PC-3 (cell line): ENCODE results near the gene IGIP. TPM values are rescaled to one million over a fixed set of nuclear protein-coding genes. Genes with fewer than 3 reads are reported as not detected.
A peak's percentile ranks its signal among the peaks of the same experiment; 100 is the strongest.

Source experiments
- ATAC-seq: fragments of 200-7000 bp; cut with Tn5 transposase; 2 replicates; pipeline ENCODE4 v1.9.1; 2020; ENCODE audit warnings: mild to moderate bottlenecking, moderate library complexity
- BruUV-seq: library from RNA; stranded (reverse); fragments of 400-500 nt; replicated peaks from 2 replicates; lab custom pipeline; 2021; lab: Mats Ljungman, UMichigan
- CTCF ChIA-PET: fragments of 300-600 bp; sonication (Branson Sonifier 250); formaldehyde crosslinking; loops from one replicate; lab custom pipeline; 2022; ENCODE audit warnings: antibody characterized with exemption; lab: Charles Lee
- POLR2A ChIA-PET: fragments of 300-600 bp; sonication (Branson Sonifier 250); formaldehyde crosslinking; loops from one replicate; lab custom pipeline; 2022; ENCODE audit warnings: antibody characterized with exemption; ENCODE audit not compliant: unreplicated experiment; lab: Charles Lee
- DNase-seq: peaks from one replicate; pipeline ENCODE4 v3.0.0-alpha.2; 2015
- H2AFZ ChIP-seq: fragments of 300-600 bp; sonication (generic); 2 replicates; pipeline ENCODE4 v1.6.0; 2016; ENCODE audit warnings: antibody characterized with exemption, low read length
- H3F3A ChIP-seq: fragments of 300-600 bp; sonication (generic); one replicate; pipeline ENCODE4 v1.6.0; 2017; ENCODE audit warnings: antibody characterized with exemption, low read length, control low read depth, mild to moderate bottlenecking; ENCODE audit not compliant: unreplicated experiment
- H3K27ac ChIP-seq: fragments of 300-600 bp; sonication (generic); 2 replicates; pipeline ENCODE4 v1.5.1; 2016; ENCODE audit warnings: mild to moderate bottlenecking, low read length
- H3K27me3 ChIP-seq: fragments of 300-600 bp; sonication (generic); 2 replicates; pipeline ENCODE4 v1.6.1; 2016; ENCODE audit warnings: low read length, mixed read lengths
- H3K36me3 ChIP-seq: fragments of 300-600 bp; sonication (generic); 2 replicates; pipeline ENCODE4 v1.6.1; 2016; ENCODE audit warnings: low read depth, mixed run types, low read length, mixed read lengths
- H3K4me1 ChIP-seq: fragments of 300-600 bp; sonication (generic); 2 replicates; pipeline ENCODE4 v1.5.1; 2016; ENCODE audit warnings: low read length; ENCODE audit not compliant: insufficient read depth
- H3K4me2 ChIP-seq: fragments of 300-600 bp; sonication (generic); 2 replicates; pipeline ENCODE4 v1.6.0; 2016; ENCODE audit warnings: low read length
- H3K4me3 ChIP-seq: fragments of 300-600 bp; sonication (generic); 2 replicates; pipeline ENCODE4 v1.5.1; 2016; ENCODE audit warnings: mild to moderate bottlenecking, low read length, mixed read lengths
- H3K79me2 ChIP-seq: fragments of 300-600 bp; sonication (generic); 2 replicates; pipeline ENCODE4 v1.6.1; 2017; ENCODE audit warnings: low read length, mixed read lengths
- H3K9ac ChIP-seq: fragments of 300-600 bp; sonication (generic); 2 replicates; pipeline ENCODE4 v1.6.0; 2016; ENCODE audit warnings: mild to moderate bottlenecking, low read length
- H3K9me2 ChIP-seq: fragments of 300-600 bp; sonication (generic); replicated peaks from 2 replicates; pipeline ENCODE4 v1.6.1; 2016; ENCODE audit warnings: mixed run types, low read length, mixed read lengths
- H3K9me3 ChIP-seq: fragments of 300-600 bp; sonication (generic); 2 replicates; pipeline ENCODE4 v1.6.1; 2016; ENCODE audit warnings: low read length, mixed read lengths
- H4K20me1 ChIP-seq: fragments of 300-600 bp; sonication (generic); 2 replicates; pipeline ENCODE4 v1.6.1; 2016; ENCODE audit warnings: low read length, mixed read lengths
- CTCF ChIP-seq: fragments of 300-600 bp; sonication (generic); conservative IDR thresholded peaks from 2 replicates; pipeline ENCODE4 v1.5.1; 2017; ENCODE audit warnings: antibody characterized with exemption, low read depth, mild to moderate bottlenecking, low read length
- EZH2 ChIP-seq: fragments of 300-600 bp; sonication (generic); IDR thresholded peaks from one replicate; pipeline ENCODE4 v1.6.1; 2017; ENCODE audit warnings: antibody characterized with exemption, mild to moderate bottlenecking, low read length; ENCODE audit not compliant: unreplicated experiment
- EZH2phosphoT487 ChIP-seq: fragments of 300-600 bp; sonication (generic); IDR thresholded peaks from 2 replicates; pipeline ENCODE4 v1.6.1; 2018; ENCODE audit warnings: mild to moderate bottlenecking, antibody characterized with exemption, low read length, borderline replicate concordance
- intact Hi-C: fragments of 100-400 bp; cut with micrococcal nuclease; formaldehyde crosslinking; loops from 2 replicates; pipeline ENCODE4 v1.9.0; 2023
- total RNA-seq: library from RNA; depleted of rRNA; stranded (reverse); fragments of >200 nt; gene quantifications from 2 replicates; pipeline ENCODE4 v1.2.3, GENCODE V29; 2014

The IGIP gene
- total RNA-seq, 1 experiment from 2014 or later, result 1.3 TPM

DNA sequence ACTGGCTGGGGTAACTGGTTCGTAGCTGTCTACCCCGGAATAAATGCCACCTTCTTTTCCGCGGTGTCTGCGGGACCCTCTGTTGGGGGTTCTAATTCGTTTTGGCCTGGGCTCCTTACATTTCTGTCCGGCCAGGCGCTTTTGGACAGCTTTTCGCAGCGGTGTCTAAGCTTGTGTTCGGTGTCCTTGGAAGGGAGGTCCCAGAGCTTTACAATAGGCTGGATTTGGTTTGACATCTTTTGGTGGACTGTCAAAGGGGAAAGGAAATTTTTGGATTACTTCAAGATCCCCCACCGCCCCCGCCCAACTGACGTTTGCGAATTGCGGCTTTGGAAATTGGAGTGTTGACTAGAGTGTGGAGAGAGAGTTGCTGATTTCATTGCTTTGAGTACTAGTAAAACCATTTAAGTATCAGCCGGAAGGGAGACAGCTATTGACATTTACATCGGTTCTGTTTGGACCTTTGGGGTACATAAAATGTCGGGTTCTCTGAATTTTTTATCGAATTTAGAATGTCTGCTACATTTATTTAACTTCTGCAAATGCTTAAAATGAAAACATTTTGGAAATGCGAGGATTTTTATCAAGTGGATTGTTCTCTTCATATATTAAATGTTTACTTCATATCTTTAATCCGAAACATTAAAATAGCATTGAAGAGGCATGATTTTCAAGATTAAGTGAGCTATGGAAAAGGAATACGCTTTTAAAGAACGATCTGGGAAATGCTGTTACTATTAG is 16.5 kb upstream of the IGIP start:
- no peaks in the 10 kb centered on the region for H3K9me3 ChIP-seq
- no peaks in the 10 kb centered on the region for H3K9me2 ChIP-seq
- peaks cover 27% of the 10 kb centered on the region for H3K4me1 ChIP-seq
- no peak overlapping the region for H3K27ac ChIP-seq
- H2AFZ ChIP-seq, result peak overlapping the region; percentile 84
- no peak for ATAC-seq
- no TSS peak for BruUV-seq
- peak overlapping the region; percentile 76 for H3K9ac ChIP-seq
- H3K4me2 ChIP-seq, result peak overlapping the region; percentile 99
- peak overlapping the region; percentile 95 for H3K4me3 ChIP-seq
- ChIA-PET POLR2A (interaction anchor here (0.5 to 0.7 kb wide), 5 partner anchors 9 to 319 kb away, joined by 3 to 5 read pairs (median 4); no protein-coding TSS in a partner anchor), CTCF (interaction anchor here (0.5 kb wide), 1 partner anchor 23 kb away, joined by 3 read pairs; no protein-coding TSS in a partner anchor)
- TF ChIP-seq EZH2 (no peak), EZH2phosphoT487 (no peak), CTCF (no peak)
- H3K79me2 ChIP-seq, result peaks cover 55% of the 10 kb centered on the region
- intact Hi-C loops, result loop anchor here (2.0 to 5.0 kb wide), 2 partner anchors 34 to 293 kb away; partner anchors contain the start of gene ANKHD1
- no peaks in the 10 kb centered on the region for H3K27me3 ChIP-seq
- H3K36me3 ChIP-seq, result no peaks in the 10 kb centered on the region
- H3F3A ChIP-seq, result peaks cover 6% of the 10 kb centered on the region
- no peaks in the 10 kb centered on the region for H4K20me1 ChIP-seq
- DNase-seq, result peak; percentile 26

- peak overlapping the region; percentile 76; the same call in 1 of the 2 replicates for H3K9ac ChIP-seq
- POLR2A ChIA-PET, result interaction anchor here (0.6 to 0.7 kb wide), 3 partner anchors 13 to 35 kb away, joined by 3 to 4 read pairs (median 3); no protein-coding TSS in a partner anchor
Observed at GRCh38 chr5:140109759-140110645, 15.7 kb upstream of the IGIP start.

More at GRCh38 chr5:140109759-140110645, 15.7 kb upstream of the IGIP start:
- BruUV-seq, result no TSS peak
- H3K4me1 ChIP-seq, result peaks cover 27% of the 10 kb centered on the region
- no peaks in the 10 kb centered on the region for H3K9me3 ChIP-seq
- H3K27me3 ChIP-seq, result no peaks in the 10 kb centered on the region
- H3K9me2 ChIP-seq, result no peaks in the 10 kb centered on the region
- H3K4me2 ChIP-seq, result peak overlapping the region; percentile 99
- no peak for ATAC-seq
- no peaks in the 10 kb centered on the region for H4K20me1 ChIP-seq
- no peaks in the 10 kb centered on the region for H3K36me3 ChIP-seq
- no peak for TF ChIP-seq EZH2
- TF ChIP-seq CTCF, result no peak
- no peak for TF ChIP-seq EZH2phosphoT487
- no peak overlapping the region for H2AFZ ChIP-seq
- CTCF ChIA-PET, result no interaction called here
- no peak for DNase-seq
- peak overlapping the region; percentile 95 for H3K4me3 ChIP-seq
- no peak overlapping the region for H3K27ac ChIP-seq
- H3K79me2 ChIP-seq, result peaks cover 63% of the 10 kb centered on the region
- peaks cover 6% of the 10 kb centered on the region for H3F3A ChIP-seq
- intact Hi-C loops, result loop anchor here (2.0 to 5.0 kb wide), 2 partner anchors 35 to 292 kb away; partner anchors contain the start of gene ANKHD1
